Suppressor macrophage treated with lipopolysaccharide for 4 hours (primary cell): Measurements from ENCODE around the gene ERAS.
"Not testable (repeated sequence)": the region's sequence is repeated elsewhere in the genome, so short reads cannot be mapped to it uniquely, and the experiment has no call there.

Source experiments
- DNase-seq: peaks from one replicate; pipeline ENCODE4 v3.0.0-alpha.2; 2020

The ERAS gene

GRCh38 chrX:48833542-48834138 is 7.3 kb downstream of the ERAS start:
- peak; percentile 10 for DNase-seq

- no peak for DNase-seq
These were observed 8.0 kb downstream of the ERAS start for GRCh38 chrX:48834383-48834709.

GRCh38 chrX:48835524-48836329 is 9.4 kb downstream of the ERAS start, which contains the start of gene PCSK1N:
Gene PCSK1N, minus strand, starts transcription at chrX:48835610. Its CDS starts 78 bp downstream, at chrX:48835532.
- DNase-seq, result no peak

GRCh38 chrX:48839686-48840085 is 13.4 kb downstream of the ERAS start:
- DNase-seq, result no peak

- DNase-seq, result no peak
These were observed 22.5 kb downstream of the ERAS start for GRCh38 chrX:48848847-48849246.

GRCh38 chrX:48852857-48853256 is 26.5 kb downstream of the ERAS start:
- DNase-seq, result no peak

GRCh38 chrX:48853494-48853893 is 27.2 kb downstream of the ERAS start:
- not testable (repeated sequence) for DNase-seq

GRCh38 chrX:48854121-48854804 is 27.9 kb downstream of the ERAS start:
- not testable (repeated sequence) for DNase-seq

GRCh38 chrX:48854898-48855297 is 28.6 kb downstream of the ERAS start:
- DNase-seq, result no peak

GRCh38 chrX:48864210-48864609 is 37.9 kb downstream of the ERAS start:
- DNase-seq, result no peak

- not testable (repeated sequence) for DNase-seq
These were observed 45.7 kb downstream of the ERAS start for GRCh38 chrX:48872017-48872416.

GRCh38 chrX:48876944-48877343 is 50.6 kb downstream of the ERAS start:
- DNase-seq, result peak; percentile 44
